Transverse colon (tissue), 4 donors: ENCODE results near the gene FGD3.

ENCODE experiments used
- EP300 ChIP-seq: sonication (generic); formaldehyde crosslinking; IDR thresholded peaks from one replicate; pipeline ENCODE4 v1.6.1; 2017; ENCODE audit warnings: antibody characterized with exemption, low read depth
- POLR2A ChIP-seq: fragments of 450-650 bp; IDR thresholded peaks from one replicate; pipeline ENCODE4 v1.6.1; 2016; ENCODE audit warnings: antibody characterized with exemption, mild to moderate bottlenecking, moderate library complexity
- POLR2AphosphoS5 ChIP-seq, 3 donors: sonication (generic); formaldehyde crosslinking; IDR thresholded peaks; one replicate each; pipeline ENCODE4 v1.6.1; 2016; ENCODE audit warnings: antibody characterized with exemption in 3 of 3
- TF ChIP-seq, protein P1 (sequence below), 5 experiments: fragments of 200-600 bp in 3 of 5; fragments of 450-650 bp in 2 of 5; sonication (generic) in 3 of 5; IDR thresholded peaks; 1 replicate in 2 of 5; 2 replicates in 3 of 5; pipeline ENCODE4 v1.5.1; 2016 to 2017; ENCODE audit warnings: antibody characterized with exemption in 5 of 5, inconsistent platforms in 3 of 5, mild to moderate bottlenecking in 2 of 5, moderate library complexity in 1 of 5

DNA sequence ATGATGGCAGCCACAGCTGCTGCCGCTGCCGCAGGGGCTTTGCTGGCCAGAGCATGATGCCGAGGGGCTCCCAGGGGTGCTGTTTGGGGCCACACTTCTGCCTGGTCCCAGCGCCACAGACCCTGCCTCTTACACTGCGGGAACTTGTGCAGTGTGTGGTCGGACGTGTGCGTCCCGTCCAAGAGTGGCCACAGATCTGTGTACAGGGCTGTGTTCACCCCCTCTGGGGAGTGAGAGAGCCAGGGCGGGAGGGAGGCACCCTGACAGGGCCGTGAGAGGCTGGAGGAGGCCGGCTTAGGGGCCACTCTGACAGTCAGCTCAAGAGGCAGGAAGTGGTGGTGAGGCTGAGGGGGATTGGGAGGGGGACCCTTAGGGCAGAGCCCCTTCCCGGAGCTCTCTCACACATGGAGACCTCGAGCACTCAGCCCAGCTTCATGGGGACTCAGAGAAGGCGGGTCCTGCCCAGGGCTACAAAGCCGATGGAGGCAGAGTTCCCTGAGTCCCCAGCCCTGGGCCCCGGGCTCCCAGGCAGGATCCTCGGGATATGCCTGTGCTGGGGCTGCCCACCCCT lies 135.6 kb downstream of the FGD3 start:
- TF ChIP-seq, protein P1, sequence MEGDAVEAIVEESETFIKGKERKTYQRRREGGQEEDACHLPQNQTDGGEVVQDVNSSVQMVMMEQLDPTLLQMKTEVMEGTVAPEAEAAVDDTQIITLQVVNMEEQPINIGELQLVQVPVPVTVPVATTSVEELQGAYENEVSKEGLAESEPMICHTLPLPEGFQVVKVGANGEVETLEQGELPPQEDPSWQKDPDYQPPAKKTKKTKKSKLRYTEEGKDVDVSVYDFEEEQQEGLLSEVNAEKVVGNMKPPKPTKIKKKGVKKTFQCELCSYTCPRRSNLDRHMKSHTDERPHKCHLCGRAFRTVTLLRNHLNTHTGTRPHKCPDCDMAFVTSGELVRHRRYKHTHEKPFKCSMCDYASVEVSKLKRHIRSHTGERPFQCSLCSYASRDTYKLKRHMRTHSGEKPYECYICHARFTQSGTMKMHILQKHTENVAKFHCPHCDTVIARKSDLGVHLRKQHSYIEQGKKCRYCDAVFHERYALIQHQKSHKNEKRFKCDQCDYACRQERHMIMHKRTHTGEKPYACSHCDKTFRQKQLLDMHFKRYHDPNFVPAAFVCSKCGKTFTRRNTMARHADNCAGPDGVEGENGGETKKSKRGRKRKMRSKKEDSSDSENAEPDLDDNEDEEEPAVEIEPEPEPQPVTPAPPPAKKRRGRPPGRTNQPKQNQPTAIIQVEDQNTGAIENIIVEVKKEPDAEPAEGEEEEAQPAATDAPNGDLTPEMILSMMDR (IDR thresholded peaks at IDR 0.05), result no peak
- TF ChIP-seq POLR2AphosphoS5 (IDR thresholded peaks at IDR 0.05) (no peak), POLR2A (no peak), EP300 (no peak)
